Cortex of kidney (tissue), 1 donor: ENCODE data around the gene HIVEP3.

Experiments used
- DNase-seq: peaks from one replicate; lab custom pipeline; 2025; lab: John Stamatoyannopoulos, UW

The HIVEP3 gene

GRCh38 chr1:41530411-41530810 is 388.3 kb downstream of the HIVEP3 start:
- no peak for DNase-seq

- DNase-seq = no peak
These were observed 388.9 kb downstream of the HIVEP3 start for GRCh38 chr1:41529621-41530395.

DNA sequence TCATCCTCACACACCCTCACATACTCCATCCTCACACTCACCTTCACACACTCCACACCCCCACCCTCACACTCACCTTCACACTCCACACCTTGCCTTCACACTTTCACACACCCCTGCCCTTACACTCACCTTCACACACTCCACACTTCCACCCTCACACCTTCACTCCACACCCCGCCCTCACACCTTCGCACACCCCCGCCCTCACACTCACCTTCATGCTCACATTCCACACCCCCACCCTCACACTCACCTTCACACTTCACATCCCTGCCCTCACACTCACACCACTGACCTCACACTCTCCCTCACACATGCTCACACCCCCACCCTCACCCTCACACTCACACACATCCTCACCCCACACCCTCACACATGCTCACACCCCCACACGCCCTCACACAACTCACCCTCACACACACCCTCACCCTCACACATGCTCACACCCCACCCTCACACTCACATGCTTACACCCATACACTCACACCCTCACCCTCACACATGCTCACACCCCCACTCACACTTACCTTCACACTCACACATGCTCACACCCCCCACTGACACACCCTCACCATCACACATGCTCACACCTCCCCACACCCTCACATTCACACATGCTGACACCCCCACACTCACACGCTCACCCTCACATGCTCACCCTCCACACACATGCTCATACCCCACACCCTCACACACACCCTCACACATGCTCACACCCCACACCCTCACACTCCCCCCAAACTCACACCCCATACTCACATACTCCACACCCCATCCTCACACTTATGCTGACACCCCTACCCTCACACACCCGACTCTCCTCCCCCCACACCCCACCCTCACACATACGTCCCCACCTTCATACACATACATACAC is 389.8 kb downstream of the HIVEP3 start:
- no peak for DNase-seq

DNA sequence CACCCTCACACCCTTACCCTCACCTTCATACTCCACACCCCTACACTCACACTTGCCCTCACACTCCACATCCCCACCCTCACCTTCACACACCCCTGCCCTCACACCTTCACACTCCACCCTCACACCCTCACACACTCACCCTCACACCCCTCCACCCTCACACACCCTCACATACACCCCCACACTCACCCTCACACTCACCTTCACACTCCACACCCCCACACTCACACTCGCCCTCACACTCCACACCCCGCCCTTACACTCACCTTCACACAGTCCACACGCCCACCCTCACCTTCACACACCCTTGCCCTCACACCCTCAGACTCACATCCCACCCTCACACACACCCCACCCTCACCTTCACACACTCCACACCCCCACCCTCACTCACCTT is 390.6 kb downstream of the HIVEP3 start:
- DNase-seq = no peak

- DNase-seq = no peak
These were observed 391.7 kb downstream of the HIVEP3 start for GRCh38 chr1:41526956-41527561.

GRCh38 chr1:41525891-41526587 is 392.7 kb downstream of the HIVEP3 start:
- no peak for DNase-seq

- no peak for DNase-seq
These were observed 393.7 kb downstream of the HIVEP3 start for GRCh38 chr1:41524676-41525675.

GRCh38 chr1:41523949-41524675 is 394.6 kb downstream of the HIVEP3 start:
- no peak for DNase-seq

GRCh38 chr1:41523071-41523470 is 395.7 kb downstream of the HIVEP3 start:
- DNase-seq = no peak

GRCh38 chr1:41521766-41522165 is 397.0 kb downstream of the HIVEP3 start:
- DNase-seq = no peak

GRCh38 chr1:41520951-41521752 is 397.6 kb downstream of the HIVEP3 start:
- no peak for DNase-seq

DNA sequence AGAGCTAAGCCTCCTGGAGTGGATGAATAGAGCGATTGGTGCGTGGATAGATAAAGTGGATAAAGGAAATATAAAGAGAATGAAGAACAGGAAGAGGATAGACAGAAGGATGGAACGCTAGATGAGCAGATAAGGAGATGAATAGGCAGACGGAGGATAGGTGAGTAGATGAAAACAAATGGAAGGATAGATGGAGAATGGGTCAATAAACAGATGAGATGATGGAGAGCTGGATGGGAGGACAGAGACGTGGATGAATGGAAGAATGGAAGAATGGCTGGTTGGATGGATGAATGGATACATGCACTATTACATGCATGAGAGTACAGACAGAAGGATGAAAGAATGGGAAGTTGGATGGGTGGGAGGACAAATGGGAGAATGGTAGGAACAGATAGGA is 399.1 kb downstream of the HIVEP3 start:
- DNase-seq = no peak

DNA sequence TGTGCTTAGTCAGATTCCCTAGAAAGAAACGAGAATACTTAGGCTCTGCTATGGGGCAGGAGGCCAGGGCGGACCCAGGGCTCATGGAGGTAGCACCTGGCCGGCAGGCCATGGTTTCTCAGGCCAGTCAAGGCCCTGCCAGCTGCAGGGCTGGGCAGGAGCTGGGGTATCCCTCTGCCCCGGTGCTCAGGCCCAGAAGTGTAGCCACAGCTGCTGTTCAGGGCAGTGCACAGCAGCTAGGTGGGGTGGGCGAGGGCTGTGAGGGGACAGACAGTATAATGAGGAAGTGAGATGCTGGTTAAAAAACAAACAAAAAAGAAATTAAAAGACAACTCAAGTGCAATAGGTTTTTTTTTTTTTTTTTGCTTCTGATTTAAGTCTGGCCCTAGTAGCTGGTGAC is 400.3 kb downstream of the HIVEP3 start:
- DNase-seq = no peak

- DNase-seq = no peak
These were observed 401.7 kb downstream of the HIVEP3 start for GRCh38 chr1:41517062-41517438.

DNA sequence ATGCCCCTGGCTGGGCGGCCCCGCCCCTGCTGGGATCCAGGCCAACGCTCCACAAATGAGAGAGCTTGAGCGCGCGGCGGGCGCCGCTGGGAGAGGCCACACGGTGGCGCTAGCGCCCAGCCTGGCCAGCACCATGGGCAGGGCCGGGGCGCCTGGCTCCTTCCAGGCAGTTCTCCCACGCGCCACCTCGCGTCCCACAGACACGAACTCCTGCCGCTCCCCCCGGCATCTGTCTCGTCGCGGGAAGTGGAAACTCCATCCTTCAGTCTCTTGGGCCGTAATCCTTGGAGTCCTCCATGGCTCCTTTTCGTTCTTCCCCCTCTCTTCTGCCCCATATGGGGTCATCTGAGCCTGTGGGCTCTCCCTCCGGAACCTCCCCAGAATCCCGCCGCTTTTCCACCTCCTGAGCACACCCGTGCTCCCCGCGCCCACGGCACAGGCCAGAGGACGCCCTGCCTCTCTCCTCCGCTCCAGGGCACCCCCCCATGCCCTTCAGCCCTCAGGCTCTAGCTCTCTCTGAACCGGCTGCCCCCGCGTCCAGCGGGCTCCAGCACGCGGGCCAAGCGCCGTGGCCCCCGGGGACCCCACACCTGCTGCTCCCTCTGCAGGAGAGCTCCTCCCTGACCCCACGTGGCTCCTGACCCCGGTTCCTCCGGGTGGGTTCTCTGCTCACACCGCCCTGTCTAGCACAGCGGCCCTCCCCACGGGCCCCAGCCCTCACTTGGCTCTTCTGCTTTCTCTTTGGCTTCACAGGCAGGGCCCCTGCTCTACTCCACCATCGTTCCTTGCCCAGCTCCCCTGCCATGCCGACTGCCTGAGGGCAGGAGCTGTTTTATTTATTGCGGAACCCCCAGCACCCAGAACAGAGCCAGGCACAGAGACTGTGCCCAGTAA is 402.3 kb downstream of the HIVEP3 start:
- DNase-seq = peak; percentile 36

- no peak for DNase-seq
These were observed 402.9 kb downstream of the HIVEP3 start for GRCh38 chr1:41515778-41516167.

GRCh38 chr1:41515131-41515678 is 403.5 kb downstream of the HIVEP3 start:
- DNase-seq = no peak

DNA sequence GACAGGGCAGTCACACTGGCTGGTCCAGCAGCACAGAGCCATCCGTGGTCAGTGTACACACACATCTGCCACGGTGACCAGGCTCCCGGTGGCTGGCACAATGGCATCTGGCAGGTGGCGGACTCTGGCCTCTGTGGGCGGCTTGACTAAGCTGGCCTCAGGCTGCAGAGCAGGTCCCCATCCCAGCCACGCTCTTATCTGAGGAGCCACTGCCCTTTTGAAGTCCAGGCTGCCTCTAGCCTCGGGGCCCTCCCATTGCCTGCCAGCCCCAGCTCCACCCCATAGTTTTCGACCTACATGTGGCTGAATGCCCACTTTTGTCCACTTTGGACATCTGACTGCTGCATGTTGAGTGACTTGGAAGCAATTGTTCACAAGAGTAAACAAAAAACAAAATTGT is 404.3 kb downstream of the HIVEP3 start:
- no peak for DNase-seq
